HG03280 (cell line): ENCODE results near the gene CTRB2.
"Not testable (repeated sequence)": the region's sequence is repeated elsewhere in the genome, so short reads cannot be mapped to it uniquely, and the experiment has no call there.

Experiments
- ATAC-seq: cut with Tn5 transposase; IDR thresholded peaks from one replicate; pipeline ENCODE4 v1.9.1; 2021; ENCODE audit warnings: mild to moderate bottlenecking, moderate library complexity; ENCODE audit not compliant: unreplicated experiment

Gene CTRB2

DNA sequence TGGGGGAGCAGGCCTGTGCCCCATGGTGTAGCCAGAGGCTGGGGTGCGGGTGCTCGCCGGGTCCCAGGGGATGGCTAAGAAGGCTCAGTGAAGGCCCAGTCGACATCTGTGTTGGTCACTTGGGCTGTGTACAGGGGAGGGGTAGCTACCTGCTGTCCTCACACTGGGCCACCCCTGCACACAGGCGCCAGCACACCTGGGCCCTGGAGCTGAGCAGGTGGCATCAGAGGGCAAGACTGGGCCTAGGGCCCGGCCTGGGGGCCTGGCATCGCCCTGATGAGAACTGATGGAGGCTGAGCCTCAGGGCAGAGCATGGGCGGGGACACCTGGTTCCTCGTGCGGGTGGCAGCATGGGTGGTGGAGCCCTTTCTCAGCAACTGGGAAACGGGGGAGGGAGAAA lies 870 bp upstream of the CTRB2 start:
- ATAC-seq, result no peak

DNA sequence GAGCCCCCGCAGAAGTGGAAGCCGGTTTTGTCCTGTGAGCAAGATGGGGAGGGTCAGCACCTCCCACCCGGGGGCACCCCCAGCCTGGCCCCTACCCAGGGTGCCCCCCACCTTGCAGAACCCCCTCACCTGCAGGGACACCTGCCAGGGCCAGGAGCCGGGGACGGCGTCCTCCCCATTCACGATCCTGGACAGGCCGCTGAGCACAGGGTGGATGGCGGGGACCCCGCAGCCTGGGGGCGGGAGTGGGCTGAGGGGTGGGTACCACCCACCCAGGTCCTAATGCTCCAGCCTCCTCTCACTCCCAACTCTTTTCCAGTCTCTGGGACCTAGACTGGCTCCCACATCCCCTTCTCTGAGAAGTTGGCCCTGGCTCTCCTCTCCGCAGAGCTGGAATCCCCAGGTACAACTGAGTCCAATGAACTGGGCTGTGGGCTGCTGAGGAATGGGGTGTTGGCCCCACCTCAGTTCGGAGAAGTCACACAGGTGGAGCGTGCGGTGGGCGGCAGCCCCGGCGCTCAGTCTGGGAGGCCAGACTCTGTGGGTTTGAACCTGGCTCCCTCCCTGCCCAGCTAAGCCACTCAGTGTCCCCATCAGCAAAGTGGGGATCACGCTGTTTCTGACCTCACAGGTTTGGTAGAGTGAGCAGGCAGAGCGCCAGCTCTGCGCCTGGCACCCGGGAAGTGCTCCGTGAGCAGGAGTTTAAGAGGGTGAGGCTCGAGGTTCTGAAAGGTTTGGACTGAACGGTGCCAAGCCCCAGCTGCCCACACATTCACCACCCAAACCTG lies 806 bp downstream of the CTRB2 start:
- ATAC-seq, result not testable (repeated sequence)

DNA sequence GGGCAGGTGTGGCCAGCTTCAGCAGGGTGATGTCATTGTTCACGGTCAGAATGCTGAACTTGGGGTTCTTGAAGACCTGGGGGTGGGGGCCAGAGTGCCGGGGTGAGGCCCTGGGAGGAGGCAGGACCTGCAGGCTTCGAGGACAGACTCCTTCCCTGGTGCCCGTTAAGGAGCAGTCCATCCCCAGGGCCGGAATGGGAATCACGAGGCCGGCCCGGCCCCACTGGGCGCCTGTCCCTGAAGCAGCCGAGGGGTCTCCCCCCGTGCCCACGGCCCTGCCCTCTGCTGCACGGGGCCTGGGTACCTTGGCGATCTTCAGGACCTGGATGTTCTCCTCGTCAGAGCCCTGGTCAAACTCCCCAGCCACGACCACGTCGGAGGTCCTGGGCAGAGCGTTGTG lies 1.5 kb downstream of the CTRB2 start:
- ATAC-seq, result not testable (repeated sequence)

DNA sequence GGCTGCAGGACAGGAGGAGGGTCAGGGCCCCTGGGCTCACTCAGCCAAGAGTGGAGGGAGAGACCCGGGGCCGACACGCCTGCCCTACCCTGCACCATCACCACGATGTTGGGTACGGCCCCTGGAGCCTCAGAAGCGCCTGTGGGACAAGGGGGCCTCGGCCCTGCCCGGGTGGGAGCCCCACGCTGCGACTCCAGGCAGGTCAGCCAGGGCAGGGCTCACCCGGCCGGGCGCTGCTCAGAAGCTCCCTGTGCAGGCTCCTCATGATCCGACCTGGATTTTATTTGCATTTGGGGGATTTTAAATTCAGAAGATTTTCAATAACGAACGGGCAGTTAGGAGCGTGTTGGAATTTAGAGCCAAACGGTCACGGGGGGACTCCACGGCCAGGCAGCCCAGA lies 2.1 kb downstream of the CTRB2 start:
- ATAC-seq, result not testable (repeated sequence)

DNA sequence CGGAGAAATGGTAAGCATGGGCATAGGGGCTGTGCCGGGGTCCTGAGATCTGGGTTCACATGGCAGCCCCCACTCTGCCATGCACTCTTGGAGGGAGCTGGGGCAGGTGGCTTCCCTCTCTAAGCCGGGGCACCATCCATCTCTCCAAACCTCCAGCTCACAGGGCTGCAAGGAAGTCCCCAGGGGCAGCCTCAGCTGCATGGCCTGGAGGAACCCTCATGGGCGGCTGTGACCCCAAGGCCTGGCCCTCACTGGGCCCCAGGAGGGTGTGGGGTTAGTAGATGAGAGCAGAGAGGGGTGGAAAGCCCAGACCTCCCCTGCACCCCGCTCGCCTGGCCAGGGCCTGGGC lies 2.6 kb downstream of the CTRB2 start:
- ATAC-seq, result no peak

DNA sequence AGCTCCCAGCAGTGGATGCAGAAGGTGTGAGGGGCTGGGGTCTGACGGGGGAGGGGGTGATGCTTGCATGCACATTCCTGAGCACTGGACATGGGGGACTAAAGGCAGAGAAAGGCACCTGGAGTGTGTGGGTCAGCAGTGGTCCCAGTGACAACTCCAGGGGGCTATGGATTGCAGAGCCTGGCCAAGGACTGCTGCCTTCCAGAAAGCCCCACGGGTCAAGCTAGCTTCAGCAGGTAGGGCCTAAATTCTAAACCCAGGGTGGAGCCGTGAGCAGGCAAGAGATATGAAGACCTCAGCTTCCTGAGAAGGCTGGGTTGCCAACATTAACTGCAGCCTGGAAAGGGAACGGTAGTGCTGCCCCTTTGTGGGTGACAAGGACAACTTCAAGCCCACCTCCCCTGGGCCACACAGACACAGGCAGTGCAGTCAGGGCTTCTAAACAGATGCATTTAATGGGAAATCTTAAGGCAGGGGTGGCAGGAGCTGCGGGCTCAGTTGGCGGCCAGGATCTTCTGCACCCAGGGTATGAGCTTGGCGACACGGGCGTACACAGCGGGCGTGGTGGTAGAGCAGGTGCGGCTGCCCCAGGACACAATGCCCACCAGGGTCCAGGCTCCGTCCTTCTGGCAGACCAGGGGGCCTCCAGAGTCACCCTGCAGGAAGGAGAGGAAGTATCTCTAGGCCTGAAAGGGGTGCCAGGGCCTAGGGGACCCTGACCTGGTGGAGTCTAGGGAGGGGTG lies 3.1 kb downstream of the CTRB2 start:
- no peak for ATAC-seq

DNA sequence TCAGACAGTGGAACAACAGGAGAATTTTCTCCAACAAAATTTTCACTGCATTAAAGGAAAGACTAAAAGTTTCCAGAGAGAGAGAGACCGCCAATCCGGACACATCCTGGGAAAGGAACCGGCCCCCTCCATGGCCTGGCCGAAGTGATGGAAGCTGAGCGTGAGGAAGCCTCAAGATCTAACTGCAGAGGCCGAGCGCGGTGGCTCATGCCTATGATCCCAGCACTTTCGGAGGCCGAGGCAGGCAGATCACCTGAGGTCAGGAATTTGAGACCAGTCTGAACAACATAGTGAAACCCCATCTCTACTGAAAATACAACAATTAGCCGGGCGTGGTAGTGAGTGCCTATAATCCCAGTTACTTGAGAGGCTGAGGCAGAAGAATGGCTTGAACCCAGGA lies 3.9 kb downstream of the CTRB2 start:
- ATAC-seq, result no peak

DNA sequence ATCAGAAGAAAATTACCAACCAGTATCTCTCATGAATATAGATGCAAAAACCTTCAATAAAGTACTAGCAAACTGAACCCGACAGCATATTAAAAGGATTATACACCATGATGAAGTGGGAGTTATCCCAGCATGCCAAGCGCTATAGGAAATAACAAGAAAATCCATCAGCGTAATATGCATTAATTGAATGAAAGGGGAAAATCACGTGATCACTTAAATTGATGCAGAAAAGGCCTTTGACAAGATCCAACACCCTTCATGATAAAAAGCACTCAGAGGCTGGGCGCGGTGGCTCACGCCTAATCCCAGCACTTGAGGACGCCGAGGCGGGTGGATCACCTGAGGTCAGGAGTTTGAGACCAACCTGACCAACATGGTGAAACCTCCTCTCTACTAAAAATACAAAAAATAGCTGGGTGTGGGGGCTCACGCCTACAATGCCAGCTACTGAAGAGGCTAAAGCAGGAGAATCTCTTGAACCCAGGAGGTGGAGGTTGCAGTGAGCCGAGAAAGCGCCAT lies 4.8 kb downstream of the CTRB2 start:
- no peak for ATAC-seq

DNA sequence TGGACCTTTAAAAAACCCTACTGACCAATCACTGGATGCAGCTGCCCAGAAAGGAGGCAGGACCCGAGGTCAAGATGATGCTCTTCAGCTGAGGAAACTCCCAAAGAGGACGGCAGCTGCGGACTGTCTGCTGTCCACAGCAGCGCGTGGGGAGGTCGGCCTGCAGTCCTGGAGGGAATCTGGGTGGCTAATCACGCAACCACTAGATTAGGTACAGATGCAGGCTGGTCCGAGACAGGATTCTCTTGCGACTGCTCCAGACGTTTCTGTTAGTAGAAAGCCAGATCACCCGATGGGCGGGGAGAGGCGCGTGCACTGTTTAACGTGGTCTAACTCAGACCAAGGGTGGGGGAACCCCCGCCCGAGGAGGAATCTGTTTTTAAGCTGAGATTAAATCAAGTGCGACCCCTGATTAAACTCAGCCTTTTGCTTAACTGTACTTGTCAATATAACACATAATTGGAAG lies 8.8 kb downstream of the CTRB2 start:
- ATAC-seq, result no peak

DNA sequence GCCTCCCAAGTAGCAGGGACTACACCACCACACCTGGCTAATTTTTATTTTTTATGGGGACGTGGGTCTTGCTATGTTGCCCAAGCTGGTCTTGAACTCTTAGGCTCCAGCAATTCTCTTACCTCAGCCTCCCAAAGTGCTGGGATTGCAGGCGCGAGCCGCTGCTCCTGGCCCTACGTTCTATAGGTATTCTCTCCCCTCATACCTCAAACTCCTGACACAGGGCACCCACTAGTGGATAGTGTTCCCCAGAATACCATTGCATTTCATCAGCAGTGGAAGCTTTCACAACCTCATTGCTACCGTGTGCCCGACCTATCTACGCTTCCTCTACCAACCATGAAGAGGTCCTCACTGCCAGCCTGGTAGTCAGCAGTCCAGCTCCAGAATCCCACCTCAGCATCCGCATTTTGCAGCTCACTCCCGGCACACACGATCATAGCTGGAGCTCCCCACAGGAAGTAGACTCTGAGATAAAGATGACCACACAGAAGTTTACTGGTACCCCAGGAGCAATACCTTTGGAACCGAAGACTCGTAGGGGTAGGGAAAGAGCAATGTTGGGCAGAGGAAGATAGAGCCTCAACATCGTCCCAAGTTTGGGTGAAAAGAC lies 9.3 kb downstream of the CTRB2 start:
- ATAC-seq, result no peak

DNA sequence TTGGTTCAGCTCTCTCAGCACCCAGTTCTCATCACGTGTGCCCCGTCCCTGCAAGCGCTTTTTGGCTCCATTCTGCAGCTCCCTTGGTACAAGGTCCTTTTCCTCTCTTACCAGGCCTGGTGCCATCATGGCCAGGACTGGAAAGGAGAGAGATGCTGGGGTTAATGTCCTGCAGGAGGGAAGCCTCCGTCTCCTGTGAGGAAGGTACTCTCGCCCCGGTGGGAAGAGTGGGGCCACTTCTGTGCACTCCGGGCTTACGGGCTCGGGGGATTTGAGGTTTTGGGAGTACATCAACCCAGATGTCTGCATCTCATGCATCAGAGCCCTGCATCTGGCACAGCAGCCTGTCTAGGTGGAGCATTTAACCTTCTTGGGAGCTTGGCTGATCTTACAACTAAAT lies 10.1 kb downstream of the CTRB2 start:
- no peak for ATAC-seq

DNA sequence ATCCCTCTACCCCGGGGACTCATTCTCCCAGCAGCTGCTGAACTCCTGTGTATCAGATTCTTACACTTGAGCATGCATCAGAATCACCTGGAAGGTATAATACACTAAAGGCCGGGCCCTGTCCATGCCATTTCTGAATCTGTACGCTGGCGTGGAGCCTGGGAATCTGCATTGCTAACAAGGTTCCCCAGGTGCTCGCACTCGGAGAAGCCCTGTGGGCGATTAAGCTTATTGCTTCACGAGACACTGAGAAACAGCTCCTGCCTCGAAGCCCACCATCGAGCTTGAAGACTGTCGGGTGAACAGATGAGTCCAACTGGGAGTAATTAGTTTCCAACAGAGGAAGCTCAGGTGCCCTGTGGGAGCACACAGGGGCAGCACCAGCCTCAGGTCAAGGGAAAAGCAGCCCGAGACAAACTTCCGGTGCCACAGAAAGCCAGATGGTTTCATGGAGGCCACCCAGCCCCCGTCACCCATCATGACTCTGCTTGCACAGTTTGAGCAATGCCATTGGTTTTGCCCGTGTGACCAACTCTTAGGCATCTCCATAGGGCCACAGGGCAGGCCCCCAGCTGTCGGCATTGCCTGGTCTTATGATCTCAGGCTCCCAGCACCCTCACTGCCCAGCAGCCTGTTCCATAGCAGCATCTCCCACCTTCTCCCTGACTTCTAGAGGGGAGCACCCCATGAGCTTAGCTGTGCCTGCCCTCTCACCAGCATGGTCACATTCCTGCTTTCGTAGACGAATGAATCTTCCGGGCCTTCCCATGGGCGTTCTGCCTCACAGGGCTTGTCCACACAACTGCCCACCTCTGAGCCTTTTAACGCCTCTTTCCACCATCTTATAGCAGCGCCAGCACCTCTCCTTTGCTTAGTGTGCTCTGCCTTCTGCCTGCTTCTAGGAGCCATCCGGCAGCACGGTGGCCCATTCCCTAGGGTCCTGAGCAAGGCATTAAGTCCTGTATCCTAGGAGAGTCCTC lies 10.9 kb downstream of the CTRB2 start:
- no peak for ATAC-seq

DNA sequence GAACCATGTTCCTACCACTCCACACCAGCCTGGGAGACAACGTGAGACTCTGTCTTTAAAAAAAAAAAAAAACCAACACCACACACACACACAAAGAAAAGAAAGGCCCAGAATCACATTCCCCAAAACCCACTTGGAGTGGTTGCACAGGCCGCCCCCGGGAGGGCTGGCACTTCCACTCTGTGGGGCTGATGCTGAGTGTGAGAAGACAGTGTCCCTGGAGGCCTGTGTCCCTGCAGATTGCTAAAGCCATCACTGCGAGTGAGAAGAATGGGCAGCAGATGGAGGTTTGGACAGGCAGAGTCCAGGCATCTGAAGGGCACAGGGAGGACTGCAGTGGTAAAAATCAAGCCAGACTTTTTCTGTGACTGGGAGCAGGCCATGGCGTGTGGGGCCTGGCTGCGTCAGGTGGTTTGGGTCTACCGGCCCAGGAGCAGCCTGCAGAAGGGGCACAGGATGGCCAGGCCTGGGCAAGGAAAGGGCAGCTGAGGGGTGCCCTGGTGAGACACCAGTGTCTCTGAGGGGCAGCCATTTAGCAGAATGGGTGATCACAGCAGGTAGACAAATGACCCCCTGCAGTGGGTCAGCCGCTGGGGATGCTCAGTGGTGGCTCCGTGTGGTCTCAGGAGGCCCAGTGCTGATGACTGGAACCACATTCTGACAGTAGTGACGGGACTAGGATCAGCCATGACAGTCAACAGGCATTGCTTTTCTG lies 13.1 kb downstream of the CTRB2 start:
- ATAC-seq, result no peak

DNA sequence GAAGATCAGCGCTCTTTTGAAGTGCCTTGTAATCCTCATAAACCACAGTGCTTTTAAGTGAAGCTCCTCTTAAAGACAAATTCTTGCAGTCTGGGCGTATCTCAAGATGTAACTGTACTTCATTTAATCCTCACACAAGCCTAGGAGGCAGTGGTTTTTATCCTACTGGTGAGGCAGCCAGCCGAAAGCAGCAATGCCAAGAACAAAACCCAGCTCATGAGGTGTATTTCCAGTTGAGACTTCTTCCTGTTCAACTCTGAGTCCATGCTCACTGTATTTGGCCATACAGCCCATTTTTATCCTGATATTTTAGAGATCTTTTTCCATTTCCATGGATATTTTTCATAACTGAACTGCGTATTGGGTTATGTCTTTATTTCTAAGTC lies 13.7 kb downstream of the CTRB2 start:
- no peak for ATAC-seq

DNA sequence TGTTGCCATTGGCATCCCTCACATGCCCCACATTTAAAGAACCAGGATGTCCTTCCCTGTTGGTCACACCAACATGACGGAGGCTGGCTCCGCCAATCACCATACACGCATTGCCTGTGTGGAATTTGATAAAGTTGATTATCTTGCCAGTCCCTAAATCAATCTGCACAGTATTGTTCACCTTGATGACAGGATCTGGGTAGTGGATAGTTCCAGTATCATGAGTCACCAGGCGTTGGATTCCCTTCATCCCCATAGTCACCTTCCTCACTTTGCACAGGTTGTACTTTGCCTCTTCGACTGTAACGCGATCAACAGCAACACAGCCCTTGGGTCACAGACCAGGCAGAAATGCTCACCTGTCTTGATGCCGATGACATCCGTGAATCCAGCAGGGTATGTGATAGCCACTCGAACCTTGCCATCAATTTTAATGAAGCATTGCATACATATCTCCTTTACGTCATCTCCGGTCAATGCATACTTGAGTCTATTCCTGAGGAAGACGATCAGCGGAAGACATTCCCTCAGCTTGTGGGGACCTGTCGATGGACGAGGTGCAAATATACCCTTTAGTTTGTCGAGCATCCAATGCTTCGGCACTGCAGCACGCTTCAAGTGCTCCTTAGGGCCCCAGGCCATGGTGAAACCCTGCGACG lies 14.2 kb downstream of the CTRB2 start:
- ATAC-seq, result no peak

DNA sequence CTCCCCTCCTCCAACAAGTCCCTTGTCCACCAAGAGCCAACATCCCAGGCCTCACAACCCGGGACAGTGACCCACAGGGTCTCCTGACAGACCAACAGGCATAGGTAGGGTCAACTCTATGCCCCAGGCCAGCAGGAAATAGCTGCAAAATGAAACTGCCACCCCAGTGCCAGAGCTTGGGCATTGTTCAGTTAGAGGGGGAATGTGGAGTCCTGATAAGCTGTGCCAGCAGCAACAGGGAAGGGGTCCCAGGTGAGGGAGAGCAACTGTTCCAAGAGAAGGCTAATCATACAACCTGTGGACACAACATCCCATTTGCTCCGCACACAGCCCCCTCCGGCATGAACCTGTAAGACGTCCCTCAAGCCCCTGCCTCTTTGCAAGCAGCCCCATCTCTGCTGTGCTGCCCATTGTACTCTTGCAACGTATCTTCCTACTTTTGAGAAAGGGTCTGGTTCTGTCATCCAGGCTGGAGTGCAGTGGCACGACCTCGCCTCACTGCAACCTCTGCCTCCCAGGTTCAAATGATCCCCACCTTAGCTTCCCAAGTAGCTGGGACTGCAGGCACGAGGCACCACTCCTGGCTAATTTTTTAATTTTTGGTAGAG lies 17.2 kb downstream of the CTRB2 start:
- ATAC-seq, result no peak

DNA sequence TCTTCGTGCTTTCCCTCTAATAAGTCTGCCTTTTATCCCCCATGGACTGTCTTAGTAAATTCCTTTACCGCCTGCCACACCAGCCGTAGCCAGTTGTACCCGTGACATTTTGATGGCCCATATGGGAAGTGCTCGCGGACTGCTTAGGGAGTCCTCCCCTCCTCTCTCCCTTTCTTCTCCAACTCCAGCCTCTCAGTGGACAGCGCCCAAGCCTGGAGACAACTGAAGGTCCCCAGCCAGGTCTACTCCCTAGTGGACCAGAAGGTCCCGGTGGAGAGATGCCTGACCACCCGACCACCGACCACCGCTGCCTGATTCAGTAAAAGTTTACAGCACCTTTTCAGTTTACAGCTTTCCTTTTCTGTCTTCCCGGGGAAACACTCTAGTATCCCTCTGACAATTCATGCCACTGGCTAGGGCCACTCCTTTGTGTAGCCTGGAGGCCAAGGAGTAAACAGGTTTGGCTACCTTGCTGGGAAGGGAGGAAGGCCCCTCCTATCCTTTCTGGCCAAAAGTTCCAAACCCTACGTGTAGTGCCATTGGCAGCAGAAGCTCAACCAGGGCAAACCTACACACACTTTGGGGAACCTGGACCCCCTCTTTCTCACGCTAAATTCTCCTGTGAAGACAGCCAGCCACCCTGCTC lies 18.0 kb downstream of the CTRB2 start:
- ATAC-seq, result no peak

DNA sequence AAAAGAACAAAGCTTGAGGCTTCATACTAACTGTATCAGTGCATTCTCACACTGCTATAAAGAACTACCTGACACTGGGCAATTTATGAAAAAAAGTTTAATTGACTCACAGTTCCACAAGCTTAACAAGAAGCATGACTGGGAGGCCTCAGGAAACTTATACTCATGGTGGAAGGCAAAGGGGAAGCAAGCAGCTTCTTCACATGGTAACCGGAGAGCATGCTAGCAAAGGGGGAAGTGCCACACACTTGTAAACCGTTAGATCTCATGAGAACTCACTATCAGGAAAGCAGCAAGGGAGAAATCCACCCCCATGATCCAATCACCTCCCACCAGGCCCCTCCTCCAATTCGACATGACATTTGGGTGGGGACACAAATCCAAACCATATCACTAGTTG lies 25.3 kb downstream of the CTRB2 start:
- ATAC-seq, result no peak

DNA sequence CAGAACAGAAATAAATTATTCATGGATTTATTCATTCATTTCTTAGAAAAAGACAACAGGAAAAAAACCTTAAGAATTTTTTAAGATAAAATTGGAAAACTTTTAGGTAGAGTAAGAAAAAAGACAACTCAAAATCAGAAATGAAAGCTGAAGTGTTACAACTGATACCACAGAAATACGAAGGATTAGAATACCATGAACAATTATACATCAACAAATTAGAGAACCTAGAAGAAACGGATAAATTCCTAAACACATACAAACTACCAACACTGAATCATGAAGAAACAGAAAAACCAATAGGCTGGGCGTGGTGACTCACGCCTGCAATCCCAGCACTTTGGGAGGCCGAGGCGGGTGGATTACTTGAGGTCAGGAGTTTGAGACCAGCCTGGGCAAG lies 27.8 kb downstream of the CTRB2 start:
- no peak for ATAC-seq
